Hematopoietic multipotent progenitor cell treated with erythropoietin and hydrocortisone succinate and interleukin-3 and kit ligand, for 6 days (in vitro differentiated cells): ENCODE data around the gene ADCY10.

Experiments used
- DNase-seq: peaks from one replicate; pipeline ENCODE4 v3.0.0-alpha.2; 2015

The ADCY10 gene

DNA sequence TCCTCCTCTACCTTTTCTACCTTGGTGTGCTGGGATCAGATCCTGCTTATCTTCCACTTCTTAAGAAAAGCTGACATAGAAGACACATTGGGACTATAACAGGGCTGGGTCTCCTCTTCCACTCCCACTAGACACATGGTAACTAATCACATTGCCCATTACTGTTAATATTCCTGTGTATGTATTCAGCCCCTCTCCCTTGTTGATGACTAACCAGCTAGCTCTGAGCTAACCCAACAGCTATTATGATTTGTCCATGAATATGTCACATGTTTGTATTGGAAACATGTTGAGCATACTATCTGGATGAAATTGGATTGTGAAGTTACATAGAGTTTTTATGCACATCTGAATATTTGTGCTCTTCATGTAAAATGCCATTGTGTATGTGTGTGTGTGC, 139.2 kb downstream of the ADCY10 start:
- DNase-seq = no peak

DNA sequence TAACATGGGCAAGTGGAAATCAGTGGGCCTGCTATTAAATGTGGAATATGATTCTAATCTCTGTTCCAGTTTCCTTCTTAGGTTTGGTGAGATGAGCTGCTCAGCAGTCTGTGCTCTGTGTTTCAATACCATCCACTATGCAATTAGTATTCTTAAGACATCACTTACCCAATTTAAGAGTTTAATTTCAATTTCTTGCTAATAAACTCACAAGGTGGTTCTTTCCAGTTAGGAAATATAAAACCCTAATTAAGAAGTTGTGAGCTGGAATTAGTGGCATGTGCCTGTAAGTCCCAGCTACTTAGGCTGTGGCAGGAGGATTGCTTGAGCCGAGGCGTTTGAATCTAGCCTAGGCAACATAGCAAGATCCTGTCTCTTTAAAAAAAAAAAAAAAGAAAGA, 140.4 kb downstream of the ADCY10 start:
- DNase-seq = no peak

DNA sequence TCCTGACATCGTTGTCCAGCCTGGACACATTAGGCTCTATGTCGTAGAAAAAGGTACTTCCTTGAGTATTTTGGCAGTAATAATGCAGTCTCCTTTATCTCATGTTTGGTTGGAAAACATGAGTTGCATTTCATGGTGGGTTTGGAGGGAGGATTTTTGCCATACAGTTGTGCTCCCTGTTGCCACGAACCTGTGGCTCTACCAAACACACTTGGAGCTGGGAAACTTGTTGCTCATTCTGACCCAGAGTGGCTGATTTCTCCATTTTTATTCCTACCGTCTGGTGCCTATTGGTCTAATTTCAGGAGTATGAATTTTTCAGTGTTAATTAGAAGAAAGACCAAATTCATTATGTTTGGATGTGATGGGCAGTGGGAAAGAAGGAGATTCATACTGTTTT, 141.5 kb downstream of the ADCY10 start:
- no peak for DNase-seq

DNA sequence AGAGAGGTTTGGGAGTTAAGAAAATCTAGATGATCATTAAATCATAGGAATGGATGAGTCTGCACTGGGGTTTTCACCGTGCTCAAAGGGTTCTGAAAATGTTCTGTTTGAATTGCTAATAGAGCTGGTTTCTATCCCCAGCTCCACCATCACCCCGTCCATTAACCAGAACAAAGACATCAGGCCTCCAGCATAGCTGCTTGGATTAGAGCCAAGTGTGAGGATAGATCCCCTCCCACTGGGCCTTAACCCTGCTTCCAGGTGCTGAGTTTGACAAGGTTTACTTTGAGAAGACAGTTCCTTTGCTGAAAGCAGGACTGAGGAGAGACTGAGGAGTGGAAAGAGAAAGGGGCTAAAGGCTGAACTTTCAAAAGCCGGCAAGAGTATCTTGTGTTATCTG, 143.8 kb downstream of the ADCY10 start:
- DNase-seq = no peak

DNA sequence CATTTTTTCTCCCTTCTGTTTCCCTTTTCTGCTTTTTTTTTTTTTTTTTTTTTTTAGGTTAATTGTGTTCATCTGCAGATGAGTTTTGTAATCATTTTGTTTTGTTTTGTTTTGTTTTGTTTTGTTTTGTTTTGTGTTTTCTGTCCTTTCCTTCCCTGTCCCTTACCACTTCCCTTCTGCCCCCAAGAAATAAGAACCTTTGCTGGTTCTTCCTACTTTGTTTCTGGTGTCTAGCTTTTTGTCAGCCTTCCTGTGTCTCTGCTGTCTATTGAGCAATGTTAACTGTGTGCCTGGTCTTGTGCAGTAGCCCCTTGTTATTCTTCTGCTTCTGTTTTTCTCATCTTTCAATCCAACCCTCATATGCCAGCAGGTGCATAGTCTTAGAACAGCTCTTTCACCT, 146.2 kb downstream of the ADCY10 start:
- DNase-seq = no peak

DNA sequence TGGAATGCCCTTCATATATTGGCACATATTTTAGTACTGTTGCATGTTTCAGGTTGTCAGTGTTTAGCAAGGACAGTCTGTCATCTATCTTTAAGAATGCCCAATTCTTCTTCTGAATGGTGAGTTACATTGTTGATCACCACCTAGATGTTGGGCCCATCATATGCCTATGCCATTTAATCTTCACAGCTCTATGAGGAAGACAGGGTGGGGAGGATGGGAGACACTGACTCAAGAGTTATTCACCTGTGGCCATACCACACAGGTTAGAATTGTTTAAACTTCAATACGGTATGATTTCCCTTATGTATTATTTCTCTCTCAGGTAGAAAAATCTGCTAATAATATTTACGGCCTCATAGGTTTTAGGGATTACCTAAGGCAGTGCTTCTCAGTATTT, 147.4 kb downstream of the ADCY10 start:
- no peak for DNase-seq

DNA sequence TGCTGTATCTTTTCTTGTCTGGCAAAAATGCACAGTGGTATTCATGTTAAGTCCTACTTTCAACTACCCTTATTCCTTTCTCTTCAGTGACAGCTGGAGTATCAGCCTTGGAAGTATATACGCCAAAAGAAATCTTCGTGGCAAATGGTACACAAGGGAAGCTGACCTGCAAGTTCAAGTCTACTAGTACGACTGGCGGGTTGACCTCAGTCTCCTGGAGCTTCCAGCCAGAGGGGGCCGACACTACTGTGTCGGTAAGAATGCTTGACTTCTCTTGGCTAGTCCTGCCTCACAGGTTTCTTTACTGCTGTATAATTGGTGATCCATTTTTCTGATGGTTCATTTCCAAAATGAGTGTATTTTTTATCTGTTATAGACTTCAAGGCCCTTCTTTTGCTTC, 148.4 kb downstream of the ADCY10 start:
- no peak for DNase-seq

DNA sequence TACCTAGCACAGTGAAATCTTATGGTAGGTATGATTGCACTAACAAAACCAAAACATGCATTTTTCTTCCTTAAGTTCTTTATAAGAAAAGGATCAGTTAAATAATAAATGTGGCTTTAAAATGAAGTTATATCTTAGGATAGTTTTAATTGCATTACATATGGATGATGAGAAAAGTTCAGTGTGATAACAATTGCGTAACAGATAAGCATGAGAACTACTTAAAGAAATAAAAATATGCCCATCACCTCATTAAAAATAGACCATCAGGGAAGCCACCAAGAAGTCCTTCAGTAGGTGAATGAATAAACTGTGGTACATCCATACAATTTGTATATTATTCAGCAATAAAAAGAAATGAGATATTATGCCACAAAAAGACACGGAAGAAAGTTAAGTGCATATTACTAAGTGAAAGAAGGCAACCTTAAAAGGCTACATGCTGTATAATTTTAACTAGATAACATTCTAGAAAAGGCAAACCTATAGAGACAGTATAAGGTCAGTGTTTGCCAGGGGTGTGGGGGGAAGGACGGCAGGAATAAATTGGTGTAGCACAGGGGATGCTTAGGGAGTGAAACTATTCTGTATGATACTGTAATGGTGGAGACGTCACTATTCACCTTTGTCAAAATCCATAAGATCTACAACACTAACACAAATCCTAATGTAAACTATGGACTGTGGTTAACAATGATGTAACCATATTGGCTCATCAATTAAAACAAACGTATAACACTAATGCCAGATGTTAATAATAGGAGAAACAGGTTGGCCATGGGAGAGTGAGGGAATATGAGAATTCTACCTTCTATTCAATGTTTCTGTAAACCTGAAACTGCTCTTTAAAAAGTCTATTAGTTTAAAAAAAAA, 149.2 kb downstream of the ADCY10 start:
- DNase-seq = no peak

DNA sequence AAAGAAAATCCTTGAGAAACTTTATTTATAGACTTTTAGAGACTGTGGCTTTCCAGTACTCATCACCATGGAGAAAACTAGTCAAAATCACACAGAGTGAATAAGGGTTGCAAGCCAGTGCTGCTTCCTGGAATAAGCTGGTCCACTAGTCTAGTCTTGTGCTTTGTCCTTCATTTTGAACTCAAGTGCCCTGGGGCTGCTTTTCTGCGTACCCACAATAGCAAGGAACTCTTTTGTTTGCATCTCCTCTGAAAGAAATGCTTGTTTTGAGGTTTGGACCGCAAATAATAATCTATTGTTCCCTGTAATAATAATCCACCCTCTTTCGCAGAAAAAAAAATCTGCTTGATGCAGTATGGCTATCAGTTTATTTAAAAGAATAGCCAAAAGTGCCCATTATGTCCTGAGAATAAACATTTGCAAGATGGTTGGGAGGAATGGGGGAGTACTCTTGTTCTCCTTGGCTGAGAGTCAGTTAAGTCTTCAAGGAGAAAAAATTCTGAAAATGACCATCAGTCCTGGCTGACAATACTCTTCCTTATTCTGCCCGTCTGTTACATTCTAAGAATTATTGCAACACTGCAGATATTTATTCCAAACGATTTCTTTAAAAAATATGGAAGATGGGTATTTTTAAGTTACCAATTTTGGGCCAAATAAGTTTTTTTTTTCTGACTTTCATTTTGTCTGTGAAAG, 150.3 kb downstream of the ADCY10 start:
- no peak for DNase-seq

DNA sequence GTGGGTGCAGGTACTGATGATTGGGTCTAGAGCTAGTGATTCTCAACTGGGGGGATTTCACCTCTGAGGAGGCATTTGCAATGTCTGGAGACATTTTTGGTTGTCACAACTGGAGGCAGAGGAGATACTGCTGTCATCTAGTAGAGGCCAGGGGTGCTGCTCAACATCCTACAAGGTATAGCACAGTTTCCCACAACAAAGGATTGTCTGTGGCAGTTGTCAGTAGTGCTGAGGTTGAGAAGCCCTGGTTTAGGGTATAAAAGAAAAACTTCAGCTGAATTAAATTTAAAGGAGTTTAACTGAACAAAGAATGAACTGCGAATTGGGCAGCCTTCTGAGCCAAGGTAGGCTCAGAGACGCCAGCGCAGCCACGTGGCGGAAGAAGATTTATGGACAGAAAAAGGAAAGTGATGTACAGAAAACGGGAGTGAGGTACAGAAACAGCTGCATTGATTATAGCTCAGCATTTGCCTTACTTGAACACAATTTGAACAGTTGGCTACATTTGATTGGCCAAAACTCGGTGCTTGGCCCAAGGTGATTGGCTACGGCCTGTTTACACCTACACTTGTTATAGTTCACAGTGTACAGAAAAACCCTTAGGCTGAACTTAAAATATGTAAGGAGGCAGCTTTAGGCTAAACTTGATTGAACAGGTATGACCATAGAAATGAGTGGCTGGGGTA, 151.7 kb downstream of the ADCY10 start:
- DNase-seq = no peak

DNA sequence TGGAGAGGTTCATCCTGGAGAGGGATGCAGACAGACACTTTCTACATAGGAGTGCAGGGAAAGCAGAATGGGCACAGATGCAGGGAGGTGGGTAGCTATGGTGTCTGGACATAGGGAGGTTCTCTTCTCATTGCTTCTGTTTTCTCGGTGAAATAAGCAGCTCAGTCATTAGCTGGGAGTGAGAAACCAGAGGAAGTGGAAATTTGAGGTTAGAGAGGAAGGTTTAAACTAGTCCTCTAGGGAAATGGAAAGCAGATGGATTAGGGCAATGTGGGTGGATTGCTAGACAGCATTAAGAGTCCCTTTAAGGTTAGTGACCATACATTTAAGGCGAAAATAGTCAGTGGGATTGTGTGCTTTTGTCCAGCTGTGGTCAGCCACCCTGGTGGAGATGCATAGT, 152.5 kb downstream of the ADCY10 start:
- no peak for DNase-seq
